Stimulated activated naive CD8-positive, alpha-beta T cell treated with anti-CD3 and anti-CD28 coated beads, Interleukin-15, amount 100 ng/mL, for 72 hours (primary cell): ENCODE measurements around the gene GSKIP.
A peak's percentile ranks its signal among the peaks of the same experiment; 100 is the strongest.

Experiments
- ATAC-seq: fragments of 150-1000 bp; cut with Tn5 transposase; 2 replicates; pipeline ENCODE4 v1.10.0; 2021; ENCODE audit warnings: mild to moderate bottlenecking, moderate library complexity
- DNase-seq, 2 donors: peaks; one replicate each; pipeline ENCODE4 v3.0.0; 2021 to 2022
- H3K27ac Mint-ChIP-seq, 2 donors: one replicate each; pipeline ENCODE4 v1.8.0; 2022; ENCODE audit warnings: mild to moderate bottlenecking in 2 of 2, mixed read lengths in 2 of 2, moderate library complexity in 2 of 2
- H3K27me3 Mint-ChIP-seq: one replicate; pipeline ENCODE4 v1.8.0; 2022; ENCODE audit warnings: mixed read lengths
- H3K4me1 Mint-ChIP-seq: one replicate; pipeline ENCODE4 v1.8.0; 2022; ENCODE audit warnings: mild to moderate bottlenecking, mixed read lengths
- H3K4me3 Mint-ChIP-seq, 2 donors: one replicate each; pipeline ENCODE4 v1.8.0; 2022; ENCODE audit warnings: mild to moderate bottlenecking in 2 of 2, mixed read lengths in 2 of 2, moderate library complexity in 1 of 2
- H3K9me3 Mint-ChIP-seq, 2 donors: one replicate each; pipeline ENCODE4 v1.8.0; 2022; ENCODE audit warnings: mixed read lengths in 2 of 2

GSKIP gene

DNA sequence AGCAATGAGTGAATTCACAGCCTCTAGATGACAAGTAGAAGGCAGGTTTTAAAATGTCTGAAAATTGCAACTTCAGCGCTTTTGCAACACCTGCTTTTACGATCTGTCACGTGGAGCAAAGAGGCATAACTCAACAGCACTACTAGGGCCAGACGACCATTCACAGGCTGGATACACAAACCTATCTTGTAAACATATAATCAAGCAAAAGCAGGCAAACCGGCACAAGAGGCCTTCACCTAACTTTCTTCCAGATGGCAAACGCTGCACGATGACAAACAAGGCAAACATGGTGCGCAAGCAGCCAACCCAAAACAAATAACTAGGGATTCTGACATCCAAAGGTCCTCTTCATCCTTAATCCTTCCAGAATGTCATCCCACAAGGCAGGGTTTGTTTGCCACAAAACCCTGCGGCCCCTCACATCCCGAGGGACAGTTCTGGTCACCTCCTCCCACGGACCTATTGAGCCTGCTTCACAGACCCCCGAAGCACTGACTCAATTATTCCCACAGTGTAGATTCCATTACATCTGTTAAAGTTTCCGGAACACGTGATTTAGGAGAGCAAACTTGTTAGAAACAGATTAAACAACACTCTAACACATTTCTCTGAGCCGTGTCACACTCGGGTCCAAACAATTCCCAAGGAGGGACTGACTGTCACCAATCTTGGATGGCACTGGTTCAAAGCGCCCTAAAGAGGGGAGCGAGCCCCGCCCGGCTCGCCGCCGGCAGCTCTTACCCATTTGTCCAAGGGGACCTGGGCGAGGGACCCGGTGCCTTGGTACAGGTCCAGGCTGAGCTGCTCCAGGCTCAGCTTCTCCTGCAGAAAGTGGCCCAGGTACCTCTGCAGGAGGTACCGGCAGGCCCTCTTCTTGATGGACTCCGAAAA, 1.0 kb upstream of the GSKIP start:
- no peaks in the 10 kb centered on the region for H3K9me3 Mint-ChIP-seq
- ATAC-seq (peak; percentile 46), DNase-seq (peak; percentile 44 to 59)
- H3K4me3 Mint-ChIP-seq: peak overlapping the region; percentile 95 to 99
- no peaks in the 10 kb centered on the region for H3K27me3 Mint-ChIP-seq
- H3K27ac Mint-ChIP-seq: peak overlapping the region; percentile 97 to 99
- H3K4me1 Mint-ChIP-seq: peaks cover 60% of the 10 kb centered on the region

- DNase-seq: peak in 1 of 2 donors; percentile 32
- Mint-ChIP-seq H3K4me1 (peaks cover 63% of the 10 kb centered on the region), H3K9me3 (no peaks in the 10 kb centered on the region), H3K27ac (peak overlapping the region; percentile 41 to 93), H3K4me3 (peak overlapping the region; percentile 95 to 99), H3K27me3 (no peaks in the 10 kb centered on the region)
- ATAC-seq: no peak
These were observed 518 bp downstream of the GSKIP start for GRCh38 chr14:96363751-96364336.

DNA sequence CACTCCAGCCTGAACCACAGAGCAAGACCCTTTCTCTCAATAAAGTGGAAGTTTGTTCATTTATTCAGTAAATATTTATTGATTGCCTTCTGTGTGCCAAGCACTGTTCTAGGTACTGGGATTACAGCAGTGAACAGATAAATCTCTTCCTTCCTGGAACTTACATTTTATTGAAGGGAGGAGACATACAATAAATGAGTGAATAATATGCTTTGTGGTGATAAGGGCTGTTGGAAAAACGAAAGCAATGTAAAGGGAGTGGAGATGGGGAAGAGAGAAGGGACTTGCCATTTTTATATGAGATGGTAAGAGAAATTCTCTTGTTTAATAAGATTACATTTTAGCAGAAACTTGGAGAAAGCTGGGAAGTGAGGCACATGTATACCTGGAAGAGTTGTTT, 1.6 kb downstream of the GSKIP start:
- Mint-ChIP-seq H3K27ac (no peak overlapping the region), H3K9me3 (no peaks in the 10 kb centered on the region), H3K4me1 (peaks cover 59% of the 10 kb centered on the region), H3K4me3 (peak overlapping the region; percentile 95 to 99), H3K27me3 (no peaks in the 10 kb centered on the region)
- ATAC-seq (no peak), DNase-seq (no peak)

GRCh38 chr14:96368534-96368933, 5.2 kb downstream of the GSKIP start:
- H3K27me3 Mint-ChIP-seq: no peaks in the 10 kb centered on the region

GRCh38 chr14:96370528-96370927, 7.2 kb downstream of the GSKIP start:
- Mint-ChIP-seq H3K9me3 (no peaks in the 10 kb centered on the region), H3K4me1 (peaks cover 26% of the 10 kb centered on the region)
- no peak for DNase-seq

More at GRCh38 chr14:96368534-96368933, 5.2 kb downstream of the GSKIP start:
- Mint-ChIP-seq H3K9me3 (no peaks in the 10 kb centered on the region), H3K4me1 (peaks cover 43% of the 10 kb centered on the region), H3K4me3 (no peak overlapping the region), H3K27ac (peak overlapping the region in 1 of 2 donors; percentile 67)
- ATAC-seq (no peak), DNase-seq (no peak)

GRCh38 chr14:96373538-96373937, 10.2 kb downstream of the GSKIP start:
- H3K4me1 Mint-ChIP-seq: peaks cover 10% of the 10 kb centered on the region
- DNase-seq: no peak
- no peaks in the 10 kb centered on the region for H3K27me3 Mint-ChIP-seq
- no peak for ATAC-seq
- no peak overlapping the region for H3K27ac Mint-ChIP-seq
- H3K4me3 Mint-ChIP-seq: no peak overlapping the region
- H3K9me3 Mint-ChIP-seq: no peaks in the 10 kb centered on the region

More at GRCh38 chr14:96370528-96370927, 7.2 kb downstream of the GSKIP start:
- Mint-ChIP-seq H3K4me3 (no peak overlapping the region), H3K27me3 (no peaks in the 10 kb centered on the region), H3K27ac (no peak overlapping the region)
- ATAC-seq: no peak

DNA sequence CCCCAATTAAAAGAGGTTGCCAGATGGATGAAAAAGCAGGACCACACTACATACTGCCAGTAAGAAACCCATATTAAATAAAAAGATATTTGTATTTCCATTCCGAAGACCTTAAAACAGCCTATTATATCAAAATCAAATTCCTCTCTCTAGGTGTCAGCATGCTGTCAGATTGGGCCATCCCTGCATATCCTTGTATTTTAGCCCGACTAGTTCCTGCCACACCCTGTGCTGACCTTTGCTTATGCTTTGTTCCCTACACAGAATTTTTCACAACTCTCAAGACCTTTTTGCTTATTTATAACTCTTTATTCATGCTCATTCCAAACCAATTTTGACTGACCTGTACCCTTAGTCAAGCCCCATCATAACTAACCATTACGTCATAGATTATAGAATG, 12.8 kb downstream of the GSKIP start:
- Mint-ChIP-seq H3K27me3 (no peaks in the 10 kb centered on the region), H3K4me1 (peaks cover 6% of the 10 kb centered on the region)

DNA sequence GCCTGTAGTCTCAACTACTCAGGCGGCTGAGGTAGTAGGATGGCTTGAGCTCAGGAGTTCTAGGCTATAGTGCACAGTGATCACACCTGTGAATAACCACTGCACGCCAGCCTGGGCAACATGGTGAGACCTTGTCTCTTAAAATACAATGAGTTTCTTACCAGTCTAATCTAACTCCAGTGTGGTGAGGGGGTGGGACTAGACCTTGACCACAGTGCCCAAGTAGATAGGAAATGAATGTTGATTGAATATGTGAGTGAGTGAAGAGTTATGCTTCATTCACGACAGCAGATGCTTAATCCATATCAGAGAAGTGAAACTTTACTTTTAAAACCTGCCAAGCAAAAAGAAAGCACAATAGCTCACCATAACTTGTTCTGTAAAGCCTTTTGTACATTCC, 17.4 kb downstream of the GSKIP start:
- peak; percentile 49 for ATAC-seq
- Mint-ChIP-seq H3K27me3 (no peaks in the 10 kb centered on the region), H3K9me3 (no peaks in the 10 kb centered on the region), H3K4me3 (no peak overlapping the region), H3K27ac (peak overlapping the region; percentile 4 to 7), H3K4me1 (peaks cover 6% of the 10 kb centered on the region)
- DNase-seq: no peak

More for the DNA sequence above, 12.8 kb downstream of the GSKIP start:
- ATAC-seq (no peak), DNase-seq (no peak)
- Mint-ChIP-seq H3K4me3 (no peak overlapping the region), H3K27ac (no peak overlapping the region), H3K9me3 (no peaks in the 10 kb centered on the region)

DNA sequence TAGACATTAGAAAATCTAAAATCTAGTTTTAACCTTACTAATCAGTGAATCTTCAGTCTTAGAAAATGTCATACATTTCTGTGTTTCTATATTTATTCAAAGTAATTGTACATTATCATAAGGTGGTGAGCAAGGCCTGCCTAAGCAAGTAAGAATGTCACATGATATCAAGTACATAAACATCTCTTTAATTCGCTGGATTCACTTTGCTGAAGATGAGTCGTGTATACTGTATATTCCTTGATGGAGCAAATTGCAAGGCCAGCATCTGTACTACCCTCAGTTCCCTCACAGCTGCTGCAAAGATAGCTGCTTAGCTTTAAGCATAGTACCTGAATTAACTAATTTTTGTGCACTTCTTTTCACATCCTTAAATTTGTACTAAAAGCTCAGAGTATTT, 20.1 kb downstream of the GSKIP start:
- ATAC-seq (no peak), DNase-seq (no peak)
- Mint-ChIP-seq H3K4me3 (no peak overlapping the region), H3K9me3 (no peaks in the 10 kb centered on the region), H3K27me3 (no peaks in the 10 kb centered on the region), H3K4me1 (peaks cover 6% of the 10 kb centered on the region), H3K27ac (no peak overlapping the region)

- DNase-seq (no peak), ATAC-seq (no peak)
- no peak overlapping the region for H3K27ac Mint-ChIP-seq
- H3K9me3 Mint-ChIP-seq: no peaks in the 10 kb centered on the region
- H3K4me1 Mint-ChIP-seq: peaks cover 6% of the 10 kb centered on the region
- H3K4me3 Mint-ChIP-seq: no peak overlapping the region
- H3K27me3 Mint-ChIP-seq: no peaks in the 10 kb centered on the region
These were observed 20.7 kb downstream of the GSKIP start for GRCh38 chr14:96384053-96384452.

DNA sequence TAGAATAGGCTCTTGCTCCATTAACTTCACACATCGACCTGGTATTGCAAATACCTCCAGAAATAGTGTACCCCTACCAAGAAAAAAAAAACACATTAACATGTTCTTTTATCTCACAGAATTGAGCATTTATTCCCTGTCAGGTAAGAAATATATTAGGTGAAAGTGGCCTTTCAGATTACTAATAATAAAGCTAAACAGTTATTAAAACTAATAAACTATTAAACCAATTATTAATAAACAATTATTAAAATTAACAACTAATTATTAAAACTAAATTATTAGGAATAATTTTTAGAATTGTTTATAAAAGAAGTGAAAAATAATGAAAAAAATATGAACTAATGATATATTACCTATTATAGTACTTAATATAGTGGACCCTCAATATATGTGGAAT, 21.4 kb downstream of the GSKIP start:
- DNase-seq: no peak
- no peak for ATAC-seq
- Mint-ChIP-seq H3K4me1 (peaks cover 6% of the 10 kb centered on the region), H3K9me3 (no peaks in the 10 kb centered on the region), H3K27ac (no peak overlapping the region), H3K27me3 (peaks cover 2% of the 10 kb centered on the region), H3K4me3 (no peak overlapping the region)

GRCh38 chr14:96385385-96385784, 22.1 kb downstream of the GSKIP start:
- no peak for ATAC-seq
- H3K27ac Mint-ChIP-seq: no peak overlapping the region
- H3K27me3 Mint-ChIP-seq: peaks cover 9% of the 10 kb centered on the region
- no peaks in the 10 kb centered on the region for H3K9me3 Mint-ChIP-seq
- no peak overlapping the region for H3K4me3 Mint-ChIP-seq
- no peak for DNase-seq
- H3K4me1 Mint-ChIP-seq: peaks cover 6% of the 10 kb centered on the region

DNA sequence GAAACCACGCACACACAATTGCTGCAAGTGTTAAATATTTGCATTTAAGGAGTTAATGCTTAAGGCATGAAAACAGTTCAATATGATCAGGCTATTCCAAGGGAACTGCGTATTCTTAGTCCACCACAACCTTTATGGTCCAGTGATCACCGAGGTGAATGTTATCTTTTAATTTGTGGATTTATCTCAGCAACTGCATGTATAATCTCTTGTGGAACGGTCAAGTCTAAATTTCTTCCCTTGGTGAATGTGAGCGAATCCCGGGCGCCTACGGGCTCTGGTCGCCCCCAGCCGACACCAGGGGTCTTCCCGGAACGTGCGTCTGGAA, 27.6 kb downstream of the GSKIP start:
- Mint-ChIP-seq H3K9me3 (no peaks in the 10 kb centered on the region), H3K27me3 (peaks cover 9% of the 10 kb centered on the region), H3K27ac (no peak overlapping the region), H3K4me3 (peak overlapping the region; percentile 94 to 95), H3K4me1 (peaks cover 9% of the 10 kb centered on the region)
- DNase-seq (no peak), ATAC-seq (no peak)

DNA sequence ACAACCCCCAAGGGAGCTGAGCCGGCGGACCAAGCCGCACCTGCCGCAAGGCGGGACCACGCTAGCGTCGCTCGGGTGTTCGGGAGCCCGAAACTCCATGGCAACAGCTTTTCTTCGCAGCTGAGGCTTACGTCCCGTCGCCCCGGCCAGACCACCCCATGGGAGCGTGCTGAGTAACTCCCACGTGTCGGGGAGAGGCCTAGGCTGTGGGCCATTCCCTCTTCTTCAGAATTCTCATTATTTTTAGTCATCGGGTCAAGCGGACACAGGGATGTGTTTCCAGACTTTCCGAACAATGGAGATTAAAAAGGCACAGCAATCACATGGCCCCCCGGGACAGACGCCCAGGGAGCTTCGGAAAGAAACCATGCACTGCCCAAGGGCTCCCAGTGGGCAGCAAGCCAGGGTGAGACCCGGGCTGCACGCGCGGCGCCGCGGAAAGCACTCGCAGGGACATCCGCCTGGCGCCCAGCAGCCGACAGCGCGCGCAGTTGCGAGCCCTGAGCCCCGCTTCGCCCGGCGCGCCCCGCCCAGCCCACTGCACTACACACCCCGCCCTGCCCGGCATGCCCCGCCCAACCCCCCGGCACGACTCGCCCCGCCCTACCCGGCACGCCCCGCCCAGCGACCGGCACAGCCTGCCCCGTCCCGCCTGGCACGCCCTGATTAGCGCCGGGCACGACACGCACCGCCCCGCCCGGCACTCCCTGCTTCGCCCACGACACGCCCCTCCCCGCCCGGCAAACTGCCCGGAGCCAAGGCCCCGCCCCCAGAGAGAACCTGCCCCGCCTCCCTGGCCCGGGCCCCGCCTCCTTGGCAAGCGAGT, 28.2 kb downstream of the GSKIP start:
- Mint-ChIP-seq H3K27ac (peak overlapping the region; percentile 84 to 92), H3K9me3 (no peaks in the 10 kb centered on the region), H3K4me3 (peak overlapping the region; percentile 94 to 95), H3K27me3 (peaks cover 9% of the 10 kb centered on the region), H3K4me1 (peaks cover 9% of the 10 kb centered on the region)
- DNase-seq (peak; percentile 99 to 100), ATAC-seq (peak; percentile 95)

DNA sequence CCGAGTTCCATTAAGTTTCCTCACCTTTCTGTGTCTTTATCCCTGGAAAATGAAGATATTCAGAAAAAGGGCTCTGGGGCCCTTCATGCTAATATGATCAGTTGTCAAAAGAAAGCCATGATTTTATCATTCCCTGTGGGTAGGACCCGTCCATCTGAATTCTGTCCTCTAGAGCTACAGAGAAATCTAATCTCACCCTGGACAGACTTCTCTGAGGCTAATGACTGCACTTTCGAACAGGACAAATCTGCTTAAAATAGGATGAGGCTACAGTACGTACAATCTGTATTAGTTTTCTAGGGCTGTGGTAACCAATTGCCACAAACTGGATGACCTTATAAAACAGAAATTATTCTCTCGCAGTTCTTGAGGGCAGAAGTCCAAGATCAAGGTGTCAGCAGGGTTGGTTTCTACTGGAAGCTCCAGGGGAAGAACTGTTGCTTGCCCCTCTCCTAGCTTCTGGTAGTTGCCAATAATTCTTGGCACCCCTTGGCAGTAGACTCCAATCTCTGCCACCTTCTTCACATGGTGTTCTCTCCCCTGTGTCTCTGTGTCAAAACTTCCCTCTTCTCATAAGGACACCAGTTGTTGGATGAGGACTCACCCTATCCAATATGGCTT, 29.9 kb downstream of the GSKIP start:
- ATAC-seq: no peak
- H3K4me3 Mint-ChIP-seq: peak overlapping the region; percentile 81 to 94
- H3K27ac Mint-ChIP-seq: no peak overlapping the region
- H3K27me3 Mint-ChIP-seq: peaks cover 9% of the 10 kb centered on the region
- DNase-seq: no peak
- peaks cover 9% of the 10 kb centered on the region for H3K4me1 Mint-ChIP-seq
- no peaks in the 10 kb centered on the region for H3K9me3 Mint-ChIP-seq
